EL (cell line): ENCODE results near the gene SYVN1.
"Not testable (repeated sequence)": the region's sequence is repeated elsewhere in the genome, so short reads cannot be mapped to it uniquely, and the experiment has no call there.

Experiments used
- DNase-seq: peaks from one replicate; pipeline ENCODE4 v3.0.0-alpha.2; 2016

The SYVN1 gene

GRCh38 chr11:65134240-65134951 lies at the start of gene SYVN1:
Gene SYVN1 (minus strand): TSS chr11:65134519. CDS start chr11:65133601, 918 bp downstream.
- peak; percentile 86 for DNase-seq

GRCh38 chr11:65183201-65183891 lies 49.0 kb upstream of the SYVN1 start:
- DNase-seq, result no peak

DNA sequence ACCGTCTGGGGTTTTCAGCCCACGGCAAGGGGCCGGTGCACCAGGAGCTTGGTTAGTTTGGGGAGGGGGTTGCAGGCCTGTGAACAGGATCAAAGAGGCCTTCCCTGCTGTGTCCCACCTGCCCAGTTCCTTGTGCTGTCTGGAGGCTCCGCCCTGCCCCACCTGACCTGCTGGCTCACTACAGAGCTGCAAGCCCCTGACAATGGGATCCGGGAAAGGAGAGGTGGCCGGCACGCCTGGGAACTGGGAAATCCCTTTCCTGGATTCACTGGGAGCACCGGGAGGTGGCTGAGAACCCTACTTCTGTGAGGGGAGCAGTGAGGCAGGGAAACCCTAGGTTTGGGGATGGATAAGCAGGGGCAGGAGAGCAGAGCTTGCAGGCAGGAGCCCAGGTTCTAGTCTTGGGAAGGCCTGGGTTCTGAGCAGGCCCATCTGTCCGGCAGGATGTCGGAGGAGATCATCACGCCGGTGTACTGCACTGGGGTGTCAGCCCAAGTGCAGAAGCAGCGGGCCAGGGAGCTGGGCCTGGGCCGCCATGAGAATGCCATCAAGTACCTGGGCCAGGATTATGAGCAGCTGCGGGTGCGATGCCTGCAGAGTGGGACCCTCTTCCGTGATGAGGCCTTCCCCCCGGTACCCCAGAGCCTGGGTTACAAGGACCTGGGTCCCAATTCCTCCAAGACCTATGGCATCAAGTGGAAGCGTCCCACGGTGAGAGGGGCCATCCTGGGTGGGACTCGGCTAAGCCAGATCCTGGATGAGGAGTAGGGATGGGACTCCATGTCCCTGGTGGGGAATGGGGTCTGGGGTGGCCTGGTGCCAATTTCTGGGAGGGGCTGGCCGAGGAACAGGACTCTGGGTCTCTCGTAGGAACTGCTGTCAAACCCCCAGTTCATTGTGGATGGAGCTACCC lies 48.2 kb upstream of the SYVN1 start:
- peak; percentile 25 for DNase-seq

- DNase-seq, result peak; percentile 96
Measured at GRCh38 chr11:65181569-65182257, 47.4 kb upstream of the SYVN1 start, which contains the start of gene CAPN1. Gene CAPN1 (plus strand): TSS chr11:65181928. CDS start chr11:65182702, 774 bp downstream.

DNA sequence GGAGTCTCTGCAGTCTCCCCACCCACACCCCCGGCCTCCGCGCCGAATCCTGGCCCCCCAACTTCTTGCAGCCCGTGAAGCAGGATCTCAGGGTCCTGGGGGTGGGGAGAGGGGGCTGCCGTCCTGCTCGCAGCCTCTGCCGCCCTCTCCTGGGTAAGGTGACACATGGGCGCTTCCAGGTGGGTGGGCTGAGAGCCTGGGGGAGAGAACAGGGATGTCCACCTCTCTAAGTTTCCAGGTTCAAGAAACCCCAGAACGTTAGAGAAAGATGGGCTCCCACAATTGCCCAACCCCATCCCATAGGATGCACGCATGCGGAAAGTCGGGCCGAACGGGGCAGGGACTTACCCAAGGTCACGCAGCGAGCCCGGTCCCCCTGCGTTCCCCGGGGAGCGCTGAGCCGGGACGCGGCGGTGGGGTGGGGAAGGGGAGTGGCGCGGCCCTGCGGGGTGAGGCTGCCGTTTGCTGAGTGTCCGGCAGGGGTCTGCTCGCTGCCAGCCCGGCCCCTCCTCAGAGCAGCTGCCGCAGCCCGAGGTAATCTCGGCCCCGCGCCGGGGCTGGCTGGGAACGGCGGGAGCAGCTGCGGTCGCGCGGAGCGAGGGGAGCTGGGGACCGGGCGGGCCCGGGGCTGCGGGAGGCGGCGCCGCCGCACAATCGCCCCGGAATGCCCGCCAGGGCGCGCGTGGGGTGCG lies 46.7 kb upstream of the SYVN1 start:
- DNase-seq, result peak; percentile 67

DNA sequence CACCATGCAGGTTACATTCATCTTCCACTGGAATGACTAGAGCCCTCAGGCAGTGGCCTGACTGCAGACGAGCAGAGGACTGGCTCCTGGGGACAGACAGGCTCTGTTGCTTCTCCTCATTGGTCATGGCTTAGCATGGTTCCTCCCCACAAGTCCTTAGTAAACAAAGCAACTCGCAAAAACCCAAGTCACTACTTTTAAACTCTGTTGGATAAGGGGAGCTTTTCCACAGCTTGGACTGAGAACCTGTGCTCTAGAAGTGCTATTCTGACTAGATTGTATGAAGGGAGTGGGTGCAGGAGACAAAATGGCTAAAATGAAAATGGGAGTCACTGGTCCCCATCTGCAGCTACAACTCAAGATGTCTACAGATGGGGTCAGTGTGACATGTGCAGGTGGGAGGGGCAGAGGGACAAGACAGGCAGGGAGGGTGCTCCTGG lies 40.3 kb upstream of the SYVN1 start:
- DNase-seq, result not testable (repeated sequence)

DNA sequence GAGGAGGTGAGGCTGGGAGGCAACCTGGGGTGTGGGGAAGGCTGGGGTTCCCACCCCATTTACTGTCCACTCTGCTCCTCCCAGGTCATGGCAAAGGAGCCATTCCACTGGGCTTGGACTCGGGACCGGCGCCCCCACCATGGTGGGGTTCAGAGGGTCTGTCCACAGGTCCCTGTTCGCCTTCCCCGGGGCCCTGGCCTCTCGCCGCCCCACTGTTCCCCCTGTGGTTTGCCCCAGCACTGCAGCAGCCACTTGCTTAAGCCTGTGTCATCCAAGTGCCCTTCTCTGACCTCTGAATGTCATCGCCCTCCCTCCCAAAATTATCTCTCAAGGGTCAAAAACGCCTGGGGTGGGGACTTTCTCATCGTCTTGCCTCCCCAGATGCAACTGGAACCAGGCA lies 38.3 kb upstream of the SYVN1 start:
- DNase-seq, result no peak

- DNase-seq, result no peak
Measured at GRCh38 chr11:65170058-65170534, 35.8 kb upstream of the SYVN1 start, which contains the start of gene SPDYC. Gene SPDYC (plus strand): TSS chr11:65170233. CDS start chr11:65171358, 1,125 bp downstream.

GRCh38 chr11:65169164-65169641 lies 34.9 kb upstream of the SYVN1 start:
- DNase-seq, result no peak

DNA sequence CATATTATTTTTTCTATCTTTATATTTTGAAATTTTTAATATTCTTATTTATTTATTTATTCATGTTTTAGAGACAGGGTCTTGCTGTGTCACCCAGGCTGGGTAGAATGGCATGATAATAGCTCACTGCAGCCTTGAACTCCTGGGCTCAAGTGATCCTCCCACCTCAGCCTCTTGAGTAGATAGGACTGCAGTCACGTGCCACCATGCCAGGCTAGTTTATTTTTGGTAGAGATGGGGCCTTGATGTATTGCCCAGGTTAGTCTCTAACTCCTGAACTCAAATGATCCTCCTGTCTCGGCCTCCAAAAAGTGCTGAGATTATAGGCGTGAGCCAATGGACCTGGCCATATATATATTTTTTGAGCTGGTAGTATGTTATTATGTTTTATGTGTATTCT lies 33.3 kb upstream of the SYVN1 start:
- no peak for DNase-seq

DNA sequence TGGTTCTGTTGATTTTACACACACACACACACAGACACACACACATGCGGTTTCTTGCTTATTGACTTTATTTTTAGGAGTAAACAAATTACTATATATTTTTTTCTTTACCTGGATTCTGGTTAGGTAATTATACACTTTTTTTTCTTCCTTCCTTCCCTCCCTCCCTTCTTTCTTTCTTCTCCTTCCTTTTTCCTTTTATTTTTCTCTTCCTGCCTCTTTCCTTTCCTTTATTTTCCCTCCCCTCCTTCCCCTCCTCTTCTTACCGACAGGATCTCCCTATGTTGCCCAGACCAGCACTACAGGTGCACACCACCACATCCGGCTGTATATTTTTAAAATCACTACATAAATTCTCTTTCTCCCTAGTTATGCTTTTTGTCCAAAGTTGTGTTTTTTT lies 32.6 kb upstream of the SYVN1 start:
- DNase-seq, result no peak

DNA sequence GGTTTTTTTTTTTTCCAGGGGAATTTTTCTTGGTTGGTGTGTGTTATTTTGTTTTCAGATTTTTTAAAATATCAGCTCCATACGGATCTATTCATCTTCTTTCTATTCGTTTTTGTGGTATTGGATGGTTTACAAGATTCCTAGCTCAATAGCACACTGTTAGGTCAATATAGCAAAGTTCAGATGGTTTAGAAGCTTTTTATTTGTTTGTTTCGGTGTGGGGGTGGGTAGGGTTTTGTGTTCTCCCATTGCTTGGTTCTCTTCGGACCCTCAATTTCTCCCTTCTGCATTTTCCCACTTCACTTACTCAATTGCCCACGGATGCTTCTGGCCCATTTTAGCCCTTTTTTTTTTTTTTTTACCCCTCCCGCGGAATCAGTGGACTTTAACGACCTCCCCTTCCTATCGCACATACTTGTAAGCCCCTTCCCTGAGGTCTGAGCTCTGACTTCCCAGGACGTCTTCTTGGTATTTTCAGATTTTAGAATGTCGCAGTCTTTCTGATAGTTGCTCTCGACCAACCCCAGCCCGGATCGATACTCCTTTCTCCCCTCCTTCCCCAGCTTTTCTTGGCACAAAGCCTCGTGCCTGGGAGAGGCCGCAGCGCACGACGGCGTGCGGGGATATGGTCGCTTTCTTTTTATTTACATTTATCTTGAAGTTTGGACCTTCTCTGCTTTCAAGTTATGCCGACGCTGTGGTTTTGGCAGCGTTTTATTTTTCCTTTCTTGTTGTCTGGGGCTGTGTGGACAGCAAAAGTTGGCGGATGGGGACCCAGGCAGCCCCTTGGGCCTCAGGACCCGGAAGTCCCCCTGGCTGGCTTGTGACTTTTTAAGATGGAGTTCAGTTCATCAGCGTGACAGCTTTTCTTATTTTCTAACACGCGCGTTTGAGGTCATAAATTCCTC lies 31.3 kb upstream of the SYVN1 start:
- DNase-seq, result no peak

DNA sequence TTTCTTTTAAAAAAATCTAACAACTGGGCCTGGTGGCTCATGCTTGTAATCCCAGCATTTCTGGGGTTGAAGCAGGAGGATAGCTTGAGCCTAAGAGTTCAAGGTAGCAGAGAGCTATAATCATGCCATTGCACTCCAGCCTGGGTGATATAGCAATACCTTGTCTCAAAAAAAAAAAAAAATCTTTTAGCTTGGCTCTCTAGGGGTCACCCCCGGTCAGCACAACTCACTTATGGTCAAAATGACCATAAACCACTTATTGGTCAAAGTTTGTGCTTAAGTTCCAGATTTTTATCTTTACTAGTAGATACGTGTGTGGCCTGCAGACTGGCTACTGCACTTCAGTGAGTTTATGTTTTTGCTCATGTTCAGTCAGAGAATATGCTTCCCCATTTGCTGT lies 29.4 kb upstream of the SYVN1 start:
- DNase-seq, result no peak

DNA sequence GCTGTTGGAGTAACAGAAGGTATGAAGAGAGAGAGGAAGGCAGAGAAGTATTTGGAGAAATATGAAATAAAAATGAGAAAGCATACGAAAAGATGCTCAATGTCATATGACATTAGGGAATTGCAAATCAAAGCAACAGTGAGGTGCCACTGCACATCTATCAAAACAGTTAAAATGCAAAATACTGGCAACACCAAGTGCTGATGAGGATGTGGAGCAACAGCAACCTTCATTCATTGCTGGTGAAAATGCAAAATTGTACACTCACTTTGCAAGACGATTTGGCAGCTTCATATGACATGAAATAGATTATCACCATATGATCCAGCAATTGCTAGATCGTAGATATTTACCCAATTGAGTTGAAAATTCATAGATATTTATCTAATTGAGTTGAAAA lies 26.3 kb upstream of the SYVN1 start:
- DNase-seq, result no peak

- DNase-seq, result no peak
Measured at GRCh38 chr11:65159012-65159411, 24.7 kb upstream of the SYVN1 start.

DNA sequence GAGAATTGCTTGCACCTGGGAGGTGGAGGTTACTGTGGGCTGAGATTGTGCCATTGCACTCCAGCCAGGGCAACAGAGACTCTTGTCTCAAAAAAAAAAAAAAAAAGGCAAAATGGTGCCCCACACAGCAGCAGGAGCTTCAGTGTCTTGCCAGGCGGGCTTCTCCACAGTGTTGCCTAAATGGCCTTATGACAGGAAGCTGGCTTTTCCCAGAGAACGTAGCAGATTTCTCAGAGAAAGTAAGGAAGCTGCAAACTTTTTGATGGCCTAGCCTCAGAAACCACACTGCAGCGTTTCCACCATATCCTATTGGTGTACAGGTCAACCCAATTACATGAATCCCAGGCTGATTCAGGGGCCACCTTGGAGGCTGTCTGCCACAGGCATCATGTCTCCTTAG lies 23.0 kb upstream of the SYVN1 start:
- DNase-seq, result no peak

DNA sequence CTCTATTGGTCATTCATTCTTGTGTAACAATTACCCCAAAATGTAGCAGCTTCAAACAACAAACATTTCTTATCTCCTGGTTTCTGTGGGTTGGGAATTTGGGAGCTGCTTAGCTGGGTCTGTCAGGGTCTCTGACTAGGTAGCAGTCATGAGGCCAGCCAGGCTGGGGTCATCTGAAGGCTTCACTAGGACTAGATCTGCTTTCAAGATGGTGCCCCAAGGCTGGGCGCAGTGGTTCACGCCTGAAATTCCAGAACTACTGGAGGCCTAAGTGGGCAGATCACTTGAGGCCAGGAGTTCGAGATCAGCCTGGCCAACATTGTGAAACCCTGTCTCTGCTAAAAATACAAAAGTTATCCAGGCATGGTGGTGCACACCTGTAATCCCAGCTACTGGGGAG lies 22.6 kb upstream of the SYVN1 start:
- no peak for DNase-seq

DNA sequence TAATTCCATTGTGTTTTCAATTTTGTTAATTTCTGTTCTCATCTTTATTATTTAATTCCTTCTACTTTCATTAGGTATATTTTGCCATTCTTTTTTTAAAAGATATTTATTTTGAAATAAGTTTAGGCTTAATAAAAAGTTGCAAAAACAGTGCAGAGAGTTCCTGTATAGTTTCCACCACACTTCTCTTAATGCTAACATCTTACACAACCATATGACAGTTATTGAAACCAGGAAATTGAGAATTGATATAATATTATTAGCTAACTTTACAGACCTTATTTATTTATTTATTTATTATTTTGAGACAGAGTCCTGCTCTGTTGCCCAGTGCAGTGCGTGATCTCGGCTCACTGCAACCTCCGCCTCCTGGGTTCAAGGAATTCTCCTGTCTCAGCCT lies 21.9 kb upstream of the SYVN1 start:
- no peak for DNase-seq

DNA sequence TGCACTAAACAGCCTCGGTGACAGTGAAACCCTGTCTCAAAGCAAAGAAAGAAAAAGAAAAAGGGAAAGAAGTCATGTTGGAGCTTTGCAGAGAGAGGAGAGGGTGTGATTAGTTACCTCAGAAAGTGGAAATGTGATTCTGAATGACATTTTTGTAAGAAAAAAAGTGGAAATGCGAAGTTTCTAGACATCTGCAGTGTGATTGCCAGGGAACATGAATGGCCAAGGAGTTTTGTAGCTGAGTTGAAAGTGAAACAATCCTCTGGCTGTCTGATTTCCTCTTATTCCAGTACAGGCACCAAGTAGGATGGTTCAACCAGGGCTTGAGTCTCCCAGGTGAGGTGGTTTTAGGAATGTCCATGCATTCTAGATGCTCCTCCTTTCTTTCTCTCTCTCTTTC lies 17.8 kb upstream of the SYVN1 start:
- no peak for DNase-seq

DNA sequence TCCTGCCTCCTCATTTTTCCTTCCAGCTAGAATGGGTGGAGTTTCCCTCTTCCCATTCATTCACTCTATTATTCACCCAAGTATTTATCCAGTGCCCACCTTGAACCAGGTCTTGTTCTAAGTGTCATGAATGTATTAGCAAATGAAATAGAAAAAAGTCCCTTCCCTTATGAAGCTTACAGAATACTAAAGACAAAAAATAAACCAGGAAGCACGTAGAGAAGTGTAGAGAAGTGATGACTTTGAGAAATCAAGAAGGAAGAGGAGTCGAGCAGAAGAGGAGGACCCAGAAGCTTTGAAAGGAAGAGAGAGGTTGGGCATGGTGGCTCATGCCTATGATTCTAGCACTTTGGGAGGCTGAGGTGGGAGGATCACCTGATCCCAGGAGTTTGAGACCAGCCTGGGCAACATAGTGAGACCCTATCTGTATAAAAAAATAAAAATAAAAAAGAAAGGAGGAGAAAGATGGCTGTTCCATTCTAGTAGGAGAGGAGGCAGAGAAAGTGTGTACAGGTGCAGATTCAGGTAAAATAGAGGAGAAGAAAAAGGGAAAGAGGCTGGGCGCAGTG lies 17.1 kb upstream of the SYVN1 start:
- no peak for DNase-seq
